LHCN-M2 (cell line): Measurements from ENCODE around the gene SNRNP200. TPM values are rescaled to one million over a fixed set of nuclear protein-coding genes. Genes with fewer than 3 reads are reported as not detected.
A peak's percentile ranks its signal among the peaks of the same experiment; 100 is the strongest.
"Not testable (repeated sequence)": the region's sequence is repeated elsewhere in the genome, so short reads cannot be mapped to it uniquely, and the experiment has no call there.

Experiments
- DNase-seq: peaks from one replicate; pipeline ENCODE4 v3.0.0-alpha.2; 2012; ENCODE audit warnings: low read depth
- total RNA-seq: library from RNA; depleted of rRNA; stranded (reverse); fragments of >200 nt; gene quantifications from 2 replicates; pipeline ENCODE4 v1.2.3, GENCODE V29; 2014

SNRNP200 gene
- total RNA-seq, 1 experiment from 2014 or later, result 44.3 TPM

- DNase-seq, result peak; percentile 9
Measured at GRCh38 chr2:96325041-96325883, 19.9 kb upstream of the SNRNP200 start, which contains the start of gene ITPRIPL1. TSS of gene ITPRIPL1 (plus strand) at chr2:96325317. CDS start at chr2:96325840, 523 bp downstream.

- DNase-seq, result no peak
Measured at GRCh38 chr2:96324721-96325040, 19.3 kb upstream of the SNRNP200 start.

GRCh38 chr2:96323849-96324248, 18.5 kb upstream of the SNRNP200 start:
- no peak for DNase-seq

GRCh38 chr2:96320728-96321622, 15.6 kb upstream of the SNRNP200 start:
- DNase-seq, result peak; percentile 20

- DNase-seq, result no peak
Measured at GRCh38 chr2:96320326-96320725, 15.0 kb upstream of the SNRNP200 start.

- no peak for DNase-seq
Measured at GRCh38 chr2:96319396-96319795, 14.1 kb upstream of the SNRNP200 start.

- DNase-seq, result no peak
Measured at GRCh38 chr2:96318723-96319122, 13.4 kb upstream of the SNRNP200 start.

GRCh38 chr2:96317584-96317997, 12.2 kb upstream of the SNRNP200 start:
- no peak for DNase-seq

- DNase-seq, result no peak
Measured at GRCh38 chr2:96316999-96317398, 11.7 kb upstream of the SNRNP200 start.

GRCh38 chr2:96315400-96316071, 10.2 kb upstream of the SNRNP200 start:
- DNase-seq, result peak; percentile 90

GRCh38 chr2:96315005-96315399, 9.7 kb upstream of the SNRNP200 start:
- DNase-seq, result no peak

- DNase-seq, result no peak
Measured at GRCh38 chr2:96308248-96308647, 2.9 kb upstream of the SNRNP200 start.

- DNase-seq, result peak; percentile 43
Measured at GRCh38 chr2:96306370-96306769, 1.0 kb upstream of the SNRNP200 start.

GRCh38 chr2:96305979-96306308, 598 bp upstream of the SNRNP200 start:
- DNase-seq, result no peak

- DNase-seq, result no peak
Measured at GRCh38 chr2:96304606-96305005, 740 bp downstream of the SNRNP200 start.

GRCh38 chr2:96301865-96302264, 3.5 kb downstream of the SNRNP200 start:
- DNase-seq, result no peak

GRCh38 chr2:96296925-96297324, 8.4 kb downstream of the SNRNP200 start:
- DNase-seq, result no peak

- not testable (repeated sequence) for DNase-seq
Measured at GRCh38 chr2:96294271-96294670, 11.1 kb downstream of the SNRNP200 start.

GRCh38 chr2:96291751-96292150, 13.6 kb downstream of the SNRNP200 start:
- DNase-seq, result no peak

- DNase-seq, result no peak
Measured at GRCh38 chr2:96287273-96287856, 18.0 kb downstream of the SNRNP200 start.

GRCh38 chr2:96276787-96277499, 28.4 kb downstream of the SNRNP200 start:
- no peak for DNase-seq
